ENCODE results near the gene PPP1R13B.

Gene PPP1R13B

GRCh38 chr14:103707329-103708263, 139.8 kb downstream of the PPP1R13B start:
- no peak for DNase-seq

GRCh38 chr14:103706551-103707328, 140.6 kb downstream of the PPP1R13B start:
- no peak for DNase-seq

GRCh38 chr14:103705504-103706284, 141.7 kb downstream of the PPP1R13B start:
- no peak for DNase-seq

GRCh38 chr14:103705118-103705503, 142.3 kb downstream of the PPP1R13B start:
- DNase-seq, result peak; percentile 18

GRCh38 chr14:103704708-103705107, 142.7 kb downstream of the PPP1R13B start:
- peak; percentile 8 for DNase-seq

GRCh38 chr14:103703433-103704385, 143.7 kb downstream of the PPP1R13B start:
- no peak for DNase-seq

GRCh38 chr14:103702497-103703432, 144.6 kb downstream of the PPP1R13B start:
- no peak for DNase-seq

- DNase-seq, result no peak
These were observed 145.3 kb downstream of the PPP1R13B start for GRCh38 chr14:103702095-103702494.

GRCh38 chr14:103700753-103701490, 146.5 kb downstream of the PPP1R13B start:
- no peak for DNase-seq

- no peak for DNase-seq
These were observed 147.2 kb downstream of the PPP1R13B start for GRCh38 chr14:103699901-103700752.

GRCh38 chr14:103699261-103699661, 148.1 kb downstream of the PPP1R13B start:
- no peak for DNase-seq

- no peak for DNase-seq
These were observed 148.8 kb downstream of the PPP1R13B start for GRCh38 chr14:103698380-103699260.

- no peak for DNase-seq
These were observed 149.6 kb downstream of the PPP1R13B start for GRCh38 chr14:103697603-103698379.

- DNase-seq, result no peak
These were observed 150.2 kb downstream of the PPP1R13B start for GRCh38 chr14:103697206-103697602.

- DNase-seq, result no peak
These were observed 150.8 kb downstream of the PPP1R13B start for GRCh38 chr14:103696466-103697071.

- no peak for DNase-seq
These were observed 151.3 kb downstream of the PPP1R13B start for GRCh38 chr14:103696070-103696402.
